ENCODE measurements around the gene FIBIN.

Gene FIBIN

GRCh38 chr11:27002838-27003237 lies 8.9 kb downstream of the FIBIN start:
- Histone ChIP-seq H3K36me3 (ENCODE audit: control insufficient read depth in 2 of 2, insufficient read depth in 1 of 2, low read length in 2 of 2) (no peaks in the 10 kb centered on the region), H3K9me3 (ENCODE audit: control insufficient read depth, insufficient read depth, low read depth, low read length) (no peaks in the 10 kb centered on the region), H3K27ac (ENCODE audit: extremely low read depth, low read depth, low read length) (no peak overlapping the region), H3K4me3 (ENCODE audit: low read depth, low read length) (no peak overlapping the region), H3K4me1 (ENCODE audit: control insufficient read depth, insufficient read depth, low read length) (no peaks in the 10 kb centered on the region)
- no peak for TF ChIP-seq KLF17 (tag by site-specific recombination; IDR thresholded peaks at IDR 0.05)
- TF ChIP-seq ZNF24 (tag by site-specific recombination; IDR thresholded peaks at IDR 0.05) = no peak
- no peak for TF ChIP-seq BCL11B (tag by site-specific recombination; IDR thresholded peaks at IDR 0.05; ENCODE audit: low read depth)
- TF ChIP-seq ZNF184 (tag by site-specific recombination; IDR thresholded peaks at IDR 0.05) = no peak
- TF ChIP-seq ZFP41 (tag by site-specific recombination; IDR thresholded peaks at IDR 0.05; ENCODE audit: borderline replicate concordance) = no peak
- TF ChIP-seq TRIM28 (IDR thresholded peaks at IDR 0.05; ENCODE audit: borderline replicate concordance, low read length) = no peak
- no peak for TF ChIP-seq ZSCAN16 (tag by site-specific recombination; IDR thresholded peaks at IDR 0.05)
- no peak for TF ChIP-seq ZNF140 (tag by site-specific recombination; IDR thresholded peaks at IDR 0.05)
- TF ChIP-seq ZNF23 (tag by site-specific recombination; IDR thresholded peaks at IDR 0.05; ENCODE audit: borderline replicate concordance) = no peak
- no peak for TF ChIP-seq ZNF521 (tag by site-specific recombination; IDR thresholded peaks at IDR 0.05)
- TF ChIP-seq ZNF623 (tag by site-specific recombination; IDR thresholded peaks at IDR 0.05) = no peak
- ChIA-PET POLR2A (no interaction called here), CTCF (interaction anchor here (0.6 to 1.2 kb wide), 2 partner anchors 98 to 155 kb away, joined by 3 read pairs; no protein-coding TSS in a partner anchor)

GRCh38 chr11:27004103-27004502 lies 10.2 kb downstream of the FIBIN start:
- CTCF ChIA-PET = interaction anchor here (1.2 kb wide), 1 partner anchor 154 kb away, joined by 3 read pairs; no protein-coding TSS in a partner anchor
- H3K4me3 ChIP-seq (ENCODE audit: low read depth, low read length) = no peak overlapping the region
- H3K9me3 ChIP-seq (ENCODE audit: control insufficient read depth, insufficient read depth, low read depth, low read length) = no peaks in the 10 kb centered on the region
- H3K36me3 ChIP-seq (ENCODE audit: control insufficient read depth in 2 of 2, insufficient read depth in 1 of 2, low read length in 2 of 2) = no peaks in the 10 kb centered on the region
- POLR2A ChIA-PET = no interaction called here
- no peaks in the 10 kb centered on the region for H3K4me1 ChIP-seq (ENCODE audit: control insufficient read depth, insufficient read depth, low read length)
- H3K27ac ChIP-seq (ENCODE audit: extremely low read depth, low read depth, low read length) = no peak overlapping the region
- TF ChIP-seq ZNF623 (tag by site-specific recombination; IDR thresholded peaks at IDR 0.05) = no peak
- no peak for TF ChIP-seq ZNF701 (tag by site-specific recombination; IDR thresholded peaks at IDR 0.05)
- no peak for TF ChIP-seq ZBTB44 (tag by site-specific recombination; IDR thresholded peaks at IDR 0.05)

GRCh38 chr11:27008811-27009535 lies 15.1 kb downstream of the FIBIN start:
- Histone ChIP-seq H3K9me3 (ENCODE audit: control insufficient read depth, insufficient read depth, low read depth, low read length) (no peaks in the 10 kb centered on the region), H3K4me1 (ENCODE audit: control insufficient read depth, insufficient read depth, low read length) (peaks cover 5% of the 10 kb centered on the region), H3K27ac (ENCODE audit: extremely low read depth, low read depth, low read length) (no peak overlapping the region), H3K4me3 (ENCODE audit: low read depth, low read length) (no peak overlapping the region), H3K36me3 (ENCODE audit: control insufficient read depth in 2 of 2, insufficient read depth in 1 of 2, low read length in 2 of 2) (no peaks in the 10 kb centered on the region)
- ChIA-PET CTCF (no interaction called here), POLR2A (no interaction called here)
- no peak for TF ChIP-seq ZNF18 (tag by site-specific recombination; IDR thresholded peaks at IDR 0.05)
- TF ChIP-seq ZNF529 (tag by site-specific recombination; IDR thresholded peaks at IDR 0.05; ENCODE audit: insufficient replicate concordance) = no peak
- no peak for TF ChIP-seq ZNF561 (tag by site-specific recombination; IDR thresholded peaks at IDR 0.05; ENCODE audit: borderline replicate concordance)
